Uterus (tissue), 4 donors: ENCODE results near the gene C19orf25. TPM values are rescaled to one million over a fixed set of nuclear protein-coding genes. Genes with fewer than 3 reads are reported as not detected.
A peak's percentile ranks its signal among the peaks of the same experiment; 100 is the strongest.
"Not testable (repeated sequence)": the region's sequence is repeated elsewhere in the genome, so short reads cannot be mapped to it uniquely, and the experiment has no call there.

ENCODE experiments used
- DNase-seq, 2 donors: peaks; one replicate each; pipeline ENCODE4 v3.0.0-alpha.2; 2019 to 2020
- H3K27ac ChIP-seq, 2 donors: fragments of 200-600 bp; sonication (generic); 1 replicate in 1 of 2; 2 replicates in 1 of 2; pipeline ENCODE4 v1.5.1; 2016 to 2018
- H3K27me3 ChIP-seq, 2 donors: fragments of 200-600 bp; sonication (generic); one replicate each; pipeline ENCODE4 v1.5.1; 2018 to 2019; ENCODE audit warnings: control low read depth in 1 of 2
- H3K36me3 ChIP-seq, 2 donors: fragments of 200-600 bp; sonication (generic); one replicate each; pipeline ENCODE4 v1.5.1; 2019; ENCODE audit warnings: control low read depth in 1 of 2
- H3K4me1 ChIP-seq, 2 donors: fragments of 200-600 bp; sonication (generic); one replicate each; pipeline ENCODE4 v1.5.1; 2018 to 2019; ENCODE audit warnings: control low read depth in 1 of 2
- H3K4me3 ChIP-seq, 2 donors: fragments of 200-600 bp; sonication (generic); 1 replicate in 1 of 2; 2 replicates in 1 of 2; pipeline ENCODE4 v1.5.1; 2018 to 2019; ENCODE audit warnings: mild to moderate bottlenecking in 1 of 2
- H3K9me3 ChIP-seq, 2 donors: fragments of 200-600 bp; sonication (generic); one replicate each; pipeline ENCODE4 v1.5.1; 2019; ENCODE audit warnings: control low read depth in 1 of 2
- POLR2A ChIP-seq, 2 donors: fragments of 450-650 bp; IDR thresholded peaks; one replicate each; pipeline ENCODE4 v1.6.1; 2016; ENCODE audit warnings: antibody characterized with exemption in 2 of 2, mild to moderate bottlenecking in 1 of 2, moderate library complexity in 1 of 2
- intact Hi-C: fragments of 100-400 bp; cut with DNase I; formaldehyde crosslinking; loops from one replicate; pipeline ENCODE4 v1.15.1; 2023; ENCODE audit warnings: low total_unique reads
- total RNA-seq, 4 donors: library from RNA; depleted of rRNA in 3 of 4; stranded (reverse); fragments of >200 nt in 3 of 4; gene quantifications; one replicate each; pipeline versions ENCODE4 v1.1.0 to v1.2.4, GENCODE V29; 2014 to 2023
- TF ChIP-seq, protein P1 (sequence below), 4 experiments: fragments of 200-600 bp in 2 of 4; fragments of 450-650 bp in 2 of 4; sonication (generic) in 2 of 4; IDR thresholded peaks; one replicate each; pipeline ENCODE4 v1.5.1; 2016 to 2019; ENCODE audit warnings: antibody characterized with exemption in 4 of 4, mild to moderate bottlenecking in 2 of 4, moderate library complexity in 1 of 4
- donor health status: DM: yes; HTN: yes; CAD: no.

C19orf25 gene
- total RNA-seq, 4 donors from 2014 or later, result 17.7 to 32.9 (median 28.9) TPM

DNA sequence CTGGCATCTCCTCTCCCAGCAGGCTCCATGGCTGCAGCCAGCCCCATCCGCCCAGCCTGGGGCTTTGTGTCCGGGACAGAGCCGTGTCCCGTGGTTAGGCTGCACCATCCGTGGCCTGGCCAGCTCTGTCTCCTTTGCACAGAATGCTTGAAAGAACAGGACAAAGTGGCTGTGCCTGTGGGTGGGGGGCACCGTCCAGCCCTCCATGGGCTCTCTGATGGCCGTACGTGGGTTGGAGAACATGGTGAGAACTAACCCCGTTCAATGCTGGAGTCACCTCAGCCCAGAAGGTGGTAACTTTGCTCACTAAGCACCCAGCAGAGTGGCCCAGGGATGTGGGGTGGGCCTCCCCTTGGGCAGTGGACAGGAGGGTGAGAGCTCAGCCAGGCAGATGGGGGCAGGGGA lies 38.0 kb downstream of the C19orf25 start:
- intact Hi-C loops, result no loop called here
- Histone ChIP-seq H3K27me3 (peaks cover 6 to 8% of the 10 kb centered on the region in 2 donors), H3K36me3 (no peaks in the 10 kb centered on the region), H3K9me3 (no peaks in the 10 kb centered on the region), H3K4me1 (peaks cover 0 to 17% of the 10 kb centered on the region in 2 donors), H3K27ac (no peak overlapping the region), H3K4me3 (no peak overlapping the region)
- TF ChIP-seq, protein P1, sequence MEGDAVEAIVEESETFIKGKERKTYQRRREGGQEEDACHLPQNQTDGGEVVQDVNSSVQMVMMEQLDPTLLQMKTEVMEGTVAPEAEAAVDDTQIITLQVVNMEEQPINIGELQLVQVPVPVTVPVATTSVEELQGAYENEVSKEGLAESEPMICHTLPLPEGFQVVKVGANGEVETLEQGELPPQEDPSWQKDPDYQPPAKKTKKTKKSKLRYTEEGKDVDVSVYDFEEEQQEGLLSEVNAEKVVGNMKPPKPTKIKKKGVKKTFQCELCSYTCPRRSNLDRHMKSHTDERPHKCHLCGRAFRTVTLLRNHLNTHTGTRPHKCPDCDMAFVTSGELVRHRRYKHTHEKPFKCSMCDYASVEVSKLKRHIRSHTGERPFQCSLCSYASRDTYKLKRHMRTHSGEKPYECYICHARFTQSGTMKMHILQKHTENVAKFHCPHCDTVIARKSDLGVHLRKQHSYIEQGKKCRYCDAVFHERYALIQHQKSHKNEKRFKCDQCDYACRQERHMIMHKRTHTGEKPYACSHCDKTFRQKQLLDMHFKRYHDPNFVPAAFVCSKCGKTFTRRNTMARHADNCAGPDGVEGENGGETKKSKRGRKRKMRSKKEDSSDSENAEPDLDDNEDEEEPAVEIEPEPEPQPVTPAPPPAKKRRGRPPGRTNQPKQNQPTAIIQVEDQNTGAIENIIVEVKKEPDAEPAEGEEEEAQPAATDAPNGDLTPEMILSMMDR (IDR thresholded peaks at IDR 0.05), result no peak
- TF ChIP-seq POLR2A (IDR thresholded peaks at IDR 0.05), result no peak
- peak in 1 of 2 donors; percentile 13 for DNase-seq

DNA sequence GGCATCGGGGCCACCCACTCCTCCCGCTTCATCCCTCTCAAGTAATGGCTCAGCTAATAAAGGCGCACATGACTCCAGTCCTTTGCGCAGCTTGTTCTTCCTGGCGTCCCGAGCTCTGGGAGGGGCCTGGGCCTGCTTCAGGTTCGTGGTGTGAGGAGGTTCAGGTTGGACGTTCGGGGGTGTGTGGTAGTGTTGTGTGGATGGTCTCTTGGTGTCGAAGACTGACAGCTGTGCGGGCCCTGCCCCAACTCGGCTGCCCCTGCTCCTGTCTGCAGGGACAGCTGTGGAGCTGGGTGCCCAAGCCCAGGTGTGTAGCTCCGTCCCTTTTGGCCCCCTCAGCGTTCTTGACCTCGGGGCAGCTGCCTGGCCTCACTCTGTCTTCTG lies 38.6 kb downstream of the C19orf25 start:
- H3K9me3 ChIP-seq, result no peaks in the 10 kb centered on the region
- no peak for TF ChIP-seq POLR2A (IDR thresholded peaks at IDR 0.05)
- TF ChIP-seq, protein P1 (IDR thresholded peaks at IDR 0.05), result no peak
- DNase-seq, result no peak
- no peak overlapping the region for H3K27ac ChIP-seq
- no peak overlapping the region for H3K4me3 ChIP-seq
- peaks cover 0 to 14% of the 10 kb centered on the region in 2 donors for H3K4me1 ChIP-seq
- peaks cover under 1 to 2% of the 10 kb centered on the region in 2 donors for H3K27me3 ChIP-seq
- no peaks in the 10 kb centered on the region for H3K36me3 ChIP-seq
- intact Hi-C loops, result no loop called here

DNA sequence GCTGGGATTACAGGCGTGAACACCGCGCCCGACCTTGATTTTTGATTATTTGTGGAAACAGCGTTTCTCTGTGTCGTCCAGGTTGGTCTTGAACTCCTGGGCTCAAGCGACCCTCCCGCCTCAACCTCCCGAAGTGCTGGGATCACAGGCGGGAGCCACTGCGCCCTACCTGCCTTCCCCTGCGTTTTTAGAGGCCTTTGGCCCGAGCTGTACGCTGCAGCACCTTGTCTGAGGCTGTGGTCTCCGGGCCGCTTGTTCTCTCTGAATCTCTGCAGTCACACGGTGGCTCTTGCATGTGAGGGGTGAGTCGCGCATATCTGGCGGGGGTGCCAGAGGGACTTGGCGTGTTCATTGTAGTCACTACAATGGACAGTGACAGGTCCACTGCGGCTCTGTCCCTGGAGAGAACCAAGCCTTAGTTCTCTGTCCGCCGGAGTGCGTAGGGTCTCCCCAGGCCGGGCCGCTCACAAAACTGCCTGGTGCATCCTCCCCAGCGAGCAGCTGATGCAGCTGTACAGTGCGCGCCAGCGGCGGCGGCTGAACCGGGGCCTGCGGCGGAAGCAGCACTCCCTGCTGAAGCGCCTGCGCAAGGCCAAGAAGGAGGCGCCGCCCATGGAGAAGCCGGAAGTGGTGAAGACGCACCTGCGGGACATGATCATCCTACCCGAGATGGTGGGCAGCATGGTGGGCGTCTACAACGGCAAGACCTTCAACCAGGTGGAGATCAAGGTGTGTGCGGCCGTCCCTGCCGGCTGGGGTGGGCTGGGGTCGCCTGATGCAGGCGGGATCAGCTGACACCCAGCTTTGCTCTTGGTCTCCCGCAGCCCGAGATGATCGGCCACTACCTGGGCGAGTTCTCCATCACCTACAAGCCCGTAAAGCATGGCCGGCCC lies 39.2 kb downstream of the C19orf25 start:
- H3K27me3 ChIP-seq, intact Hi-C loops, H3K9me3 ChIP-seq, H3K36me3 ChIP-seq: not testable (repeated sequence)
- Histone ChIP-seq H3K4me3 (peak overlapping the region; percentile 79 to 83), H3K4me1 (peaks cover 0 to 14% of the 10 kb centered on the region in 2 donors), H3K27ac (peak overlapping the region in 1 of 2 donors; percentile 80)
- DNase-seq, result peak in 1 of 2 donors; percentile 17

DNA sequence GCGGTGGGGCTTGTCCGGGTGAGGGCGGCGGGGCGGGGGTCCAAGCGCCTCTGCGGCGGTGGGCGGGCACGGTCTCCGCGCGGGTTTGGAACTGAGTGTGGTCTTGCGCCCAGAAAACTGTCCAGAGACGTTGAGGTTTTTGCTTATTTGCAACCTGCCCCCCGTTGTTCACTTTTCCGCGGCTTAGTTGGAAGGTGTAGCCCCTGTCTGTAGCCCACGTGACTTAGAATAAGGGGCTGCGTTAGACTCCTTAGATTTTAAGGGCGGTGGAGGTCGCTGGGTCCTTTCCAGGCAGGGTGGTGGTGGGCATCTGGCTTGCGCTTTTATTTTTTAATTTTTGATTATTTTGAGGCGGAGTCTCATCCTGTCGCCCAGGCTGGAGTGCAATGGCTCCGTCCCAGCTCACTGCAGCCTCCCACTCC lies 40.1 kb downstream of the C19orf25 start:
- TF ChIP-seq, protein P1 (IDR thresholded peaks at IDR 0.05), result no peak
- no peak for TF ChIP-seq POLR2A (IDR thresholded peaks at IDR 0.05)
- peak overlapping the region; percentile 80 to 83 for H3K27ac ChIP-seq
- no peaks in the 10 kb centered on the region for H3K9me3 ChIP-seq
- H3K36me3 ChIP-seq, result no peaks in the 10 kb centered on the region
- H3K4me1 ChIP-seq, result peaks cover 0 to 14% of the 10 kb centered on the region in 2 donors
- intact Hi-C loops, result no loop called here
- DNase-seq, result no peak
- peak overlapping the region; percentile 79 to 83 for H3K4me3 ChIP-seq
- H3K27me3 ChIP-seq, result no peaks in the 10 kb centered on the region

DNA sequence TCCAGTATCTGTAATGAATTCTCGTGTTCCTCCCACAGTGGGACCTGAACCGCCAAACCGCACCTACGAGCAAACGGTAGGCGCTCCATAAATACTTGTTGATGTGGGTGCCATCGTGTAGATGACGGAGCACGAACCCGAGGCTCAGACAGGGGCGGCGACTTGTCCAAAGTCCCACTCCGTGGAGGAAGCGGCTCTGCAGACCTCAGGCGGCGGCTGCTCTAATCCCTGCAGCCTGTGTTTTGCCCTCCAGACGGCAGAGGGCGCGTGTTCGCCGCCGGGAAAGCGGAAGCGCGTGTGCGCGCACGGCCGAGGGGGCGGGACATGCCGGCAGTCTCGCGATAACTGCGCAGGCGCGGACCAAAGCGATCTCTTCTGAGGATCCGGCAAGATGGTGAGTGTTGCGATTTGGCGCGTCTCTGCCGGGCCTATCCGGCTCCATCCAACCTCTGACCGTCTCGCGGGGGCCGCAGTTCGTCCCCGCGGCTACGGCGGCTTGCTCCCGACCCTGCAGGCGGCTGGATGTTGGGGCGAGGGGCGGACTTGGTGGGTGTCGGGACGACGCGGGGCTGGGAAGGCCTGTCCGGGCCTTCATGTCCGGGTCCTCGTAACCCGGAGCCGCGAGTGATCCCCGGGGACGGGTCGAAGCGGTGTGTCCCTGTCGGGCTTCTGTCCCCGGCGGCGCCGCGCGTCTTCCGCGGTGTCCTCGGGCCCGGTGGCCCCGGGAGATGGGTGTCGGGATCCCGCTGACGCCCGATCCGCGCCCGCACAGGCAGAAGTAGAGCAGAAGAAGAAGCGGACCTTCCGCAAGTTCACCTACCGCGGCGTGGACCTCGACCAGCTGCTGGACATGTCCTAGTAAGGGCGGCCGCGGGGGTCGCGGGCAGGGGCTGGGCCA lies 40.7 kb downstream of the C19orf25 start, which contains the start of gene RPS15:
Gene RPS15 (plus strand): TSS at position 362 of the 898 bp plus-strand sequence. CDS start 30 bp downstream, at position 392.
- intact Hi-C loops, result no loop called here
- peak; percentile 85 to 96 for TF ChIP-seq POLR2A (IDR thresholded peaks at IDR 0.05)
- TF ChIP-seq, protein P1 (IDR thresholded peaks at IDR 0.05), result peak; percentile 96 to 99 (median 98)
- no peaks in the 10 kb centered on the region for H3K36me3 ChIP-seq
- no peaks in the 10 kb centered on the region for H3K9me3 ChIP-seq
- peaks cover 0 to 14% of the 10 kb centered on the region in 2 donors for H3K4me1 ChIP-seq
- DNase-seq, result peak; percentile 93 to 95
- peak within 1 kb of the TSS; percentile 79 to 83 for H3K4me3 ChIP-seq
- H3K27me3 ChIP-seq, result no peaks in the 10 kb centered on the region
- peak within 1 kb of the TSS; percentile 80 to 83 for H3K27ac ChIP-seq
